Stimulated activated CD4-positive, alpha-beta T cell treated with anti-CD3 and anti-CD28 coated beads, Interleukin-4, amount 100 ng/mL, for 48 hours (primary cell): ENCODE measurements around the gene TRIM9.

Source experiments
- DNase-seq, 2 donors: peaks; one replicate each; pipeline ENCODE4 v3.0.0-alpha.2; 2020; ENCODE audit warnings: low read depth in 2 of 2

TRIM9 gene

GRCh38 chr14:50936016-50936340, 158.9 kb downstream of the TRIM9 start:
- DNase-seq = no peak

- DNase-seq = no peak
These were observed 159.5 kb downstream of the TRIM9 start for GRCh38 chr14:50935126-50936015.

DNA sequence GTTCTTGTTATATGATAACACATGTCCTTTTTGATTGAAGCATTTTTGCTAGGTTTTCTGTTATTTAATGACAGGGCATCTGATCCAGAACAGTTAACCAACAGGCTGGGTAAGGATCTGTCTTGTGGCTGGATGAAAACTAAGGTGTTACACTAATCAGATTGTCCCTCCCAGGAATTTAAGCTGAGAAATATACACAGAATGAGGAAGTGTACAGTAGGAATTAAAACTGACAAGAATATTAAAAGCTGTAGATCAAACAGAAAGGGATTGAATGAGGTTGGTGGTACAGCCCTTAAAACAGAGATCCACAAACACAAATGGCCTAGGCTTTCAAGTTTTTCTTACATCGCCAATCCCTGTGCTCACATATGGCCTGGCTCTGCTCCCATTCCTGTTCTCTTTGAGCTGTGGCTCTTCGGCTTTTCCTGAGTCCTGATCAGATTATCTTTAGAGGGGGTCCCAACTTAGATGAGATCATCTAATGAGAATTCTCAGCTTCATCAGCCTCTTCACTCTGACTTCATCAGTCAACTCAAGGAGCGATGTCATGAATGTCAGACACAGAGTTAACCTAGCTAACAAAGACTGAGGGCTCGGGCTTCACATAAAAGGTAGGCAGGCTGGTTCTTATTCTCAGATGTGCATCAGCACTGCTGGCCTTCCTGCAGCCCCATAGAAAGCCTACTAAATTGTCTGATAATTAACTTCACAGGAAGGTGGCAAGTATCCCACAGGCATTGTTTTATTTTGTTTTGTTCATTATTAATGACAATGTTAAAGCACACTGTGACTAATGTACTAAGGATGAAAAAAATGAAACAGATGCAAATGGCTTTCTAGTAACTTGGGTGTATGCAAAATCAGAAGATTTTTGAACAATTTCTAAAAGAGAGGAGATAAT, 162.1 kb downstream of the TRIM9 start:
- DNase-seq = no peak

GRCh38 chr14:50932156-50932555, 162.7 kb downstream of the TRIM9 start:
- DNase-seq = no peak

DNA sequence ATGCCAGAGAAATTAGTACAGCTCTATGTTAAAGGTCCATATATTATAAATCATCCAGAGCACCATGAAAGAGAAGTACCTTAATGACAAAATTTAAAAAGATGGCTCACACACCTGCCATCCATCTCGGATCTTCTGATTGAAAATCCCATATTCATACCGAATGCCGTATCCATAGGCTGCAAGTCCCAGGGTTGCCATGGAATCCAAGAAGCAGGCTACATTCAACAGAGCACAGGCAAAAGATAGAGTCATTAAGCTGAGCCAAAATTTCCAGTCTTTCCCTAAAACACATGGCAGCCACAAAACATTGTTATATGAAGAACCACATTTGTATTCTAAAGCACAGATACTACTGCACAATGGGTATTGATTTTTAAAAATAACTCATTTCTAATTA, 163.3 kb downstream of the TRIM9 start:
- DNase-seq = no peak

- DNase-seq = no peak
These were observed 165.4 kb downstream of the TRIM9 start for GRCh38 chr14:50929506-50929905.

- no peak for DNase-seq
These were observed 166.8 kb downstream of the TRIM9 start for GRCh38 chr14:50928002-50928635.

GRCh38 chr14:50926851-50927386, 168.0 kb downstream of the TRIM9 start:
- no peak for DNase-seq
